ENCODE results near the gene ROPN1L.

DNA sequence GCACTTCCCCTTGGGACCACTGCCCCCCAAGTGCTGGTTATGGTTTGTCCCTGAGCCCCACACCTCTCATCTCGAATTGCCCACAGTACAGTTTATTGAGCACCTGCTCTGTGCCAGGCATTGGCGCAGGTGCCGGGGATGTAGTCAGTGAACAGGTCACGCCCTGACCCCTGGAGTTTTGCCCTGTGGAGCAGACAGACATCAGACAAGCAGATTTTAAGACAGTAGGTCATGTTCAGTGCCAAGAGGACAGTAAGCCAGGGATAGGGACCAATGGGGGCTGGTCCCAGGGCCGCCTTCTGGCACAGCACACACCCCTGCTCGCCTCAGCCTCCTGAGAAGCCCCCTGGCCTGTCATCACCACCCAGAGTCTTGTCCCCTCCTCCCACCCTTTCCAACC lies 21.9 kb downstream of the ROPN1L start:
- TF ChIP-seq EZH2 (IDR thresholded peaks at IDR 0.05) (no peak), EZH2phosphoT487 (IDR thresholded peaks at IDR 0.05) (no peak)
- TF ChIP-seq, protein P1, sequence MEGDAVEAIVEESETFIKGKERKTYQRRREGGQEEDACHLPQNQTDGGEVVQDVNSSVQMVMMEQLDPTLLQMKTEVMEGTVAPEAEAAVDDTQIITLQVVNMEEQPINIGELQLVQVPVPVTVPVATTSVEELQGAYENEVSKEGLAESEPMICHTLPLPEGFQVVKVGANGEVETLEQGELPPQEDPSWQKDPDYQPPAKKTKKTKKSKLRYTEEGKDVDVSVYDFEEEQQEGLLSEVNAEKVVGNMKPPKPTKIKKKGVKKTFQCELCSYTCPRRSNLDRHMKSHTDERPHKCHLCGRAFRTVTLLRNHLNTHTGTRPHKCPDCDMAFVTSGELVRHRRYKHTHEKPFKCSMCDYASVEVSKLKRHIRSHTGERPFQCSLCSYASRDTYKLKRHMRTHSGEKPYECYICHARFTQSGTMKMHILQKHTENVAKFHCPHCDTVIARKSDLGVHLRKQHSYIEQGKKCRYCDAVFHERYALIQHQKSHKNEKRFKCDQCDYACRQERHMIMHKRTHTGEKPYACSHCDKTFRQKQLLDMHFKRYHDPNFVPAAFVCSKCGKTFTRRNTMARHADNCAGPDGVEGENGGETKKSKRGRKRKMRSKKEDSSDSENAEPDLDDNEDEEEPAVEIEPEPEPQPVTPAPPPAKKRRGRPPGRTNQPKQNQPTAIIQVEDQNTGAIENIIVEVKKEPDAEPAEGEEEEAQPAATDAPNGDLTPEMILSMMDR (IDR thresholded peaks at IDR 0.05): no peak

Measured in neural progenitor cell (in vitro differentiated cells).